HG02884 (cell line): ENCODE results near the gene TMEM158.

Experiments used
- ATAC-seq: cut with Tn5 transposase; IDR thresholded peaks from one replicate; pipeline ENCODE4 v1.9.1; 2021; ENCODE audit warnings: mild to moderate bottlenecking, moderate library complexity; ENCODE audit not compliant: unreplicated experiment

The TMEM158 gene

DNA sequence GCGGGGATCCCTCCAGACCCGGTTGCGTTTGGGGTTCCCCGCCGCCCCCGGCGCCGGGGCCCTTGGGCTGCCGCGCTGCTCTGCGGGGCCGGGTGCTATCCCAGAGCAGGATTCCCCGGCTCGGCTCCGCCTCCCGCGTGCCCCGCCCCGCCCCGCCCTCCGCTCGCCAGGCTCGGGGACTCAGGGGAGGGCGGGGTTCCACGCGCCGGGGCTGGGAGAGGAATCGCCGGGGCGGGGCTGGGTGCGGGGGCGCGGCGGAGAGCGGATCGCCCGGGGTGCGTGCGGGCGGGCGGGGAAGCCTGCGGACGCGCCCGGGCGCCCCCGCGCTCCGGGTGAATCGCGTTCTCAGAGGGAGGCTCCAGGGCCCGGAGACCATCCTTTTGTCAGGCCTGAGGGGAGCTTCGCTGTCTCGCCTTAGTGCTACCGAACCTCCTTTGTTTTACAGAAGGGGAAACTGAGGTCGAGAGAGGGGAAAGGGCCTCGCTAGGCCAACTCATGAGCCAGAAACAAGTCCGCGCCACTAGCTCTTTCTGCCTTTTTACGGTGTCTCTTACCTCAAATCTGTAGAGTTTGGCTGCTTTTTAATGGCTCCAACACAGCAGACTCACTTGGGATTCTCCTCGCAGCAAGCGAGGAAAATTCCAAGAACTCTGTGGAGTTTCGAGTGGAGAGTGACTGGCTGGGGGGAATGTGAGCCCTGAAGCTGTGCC, at the start of gene TMEM158:
TMEM158 (minus strand) TSS at position 82 of the 710 bp plus-strand sequence. CDS start 260 bp downstream, outside the sequence.
- peak; percentile 64 for ATAC-seq

DNA sequence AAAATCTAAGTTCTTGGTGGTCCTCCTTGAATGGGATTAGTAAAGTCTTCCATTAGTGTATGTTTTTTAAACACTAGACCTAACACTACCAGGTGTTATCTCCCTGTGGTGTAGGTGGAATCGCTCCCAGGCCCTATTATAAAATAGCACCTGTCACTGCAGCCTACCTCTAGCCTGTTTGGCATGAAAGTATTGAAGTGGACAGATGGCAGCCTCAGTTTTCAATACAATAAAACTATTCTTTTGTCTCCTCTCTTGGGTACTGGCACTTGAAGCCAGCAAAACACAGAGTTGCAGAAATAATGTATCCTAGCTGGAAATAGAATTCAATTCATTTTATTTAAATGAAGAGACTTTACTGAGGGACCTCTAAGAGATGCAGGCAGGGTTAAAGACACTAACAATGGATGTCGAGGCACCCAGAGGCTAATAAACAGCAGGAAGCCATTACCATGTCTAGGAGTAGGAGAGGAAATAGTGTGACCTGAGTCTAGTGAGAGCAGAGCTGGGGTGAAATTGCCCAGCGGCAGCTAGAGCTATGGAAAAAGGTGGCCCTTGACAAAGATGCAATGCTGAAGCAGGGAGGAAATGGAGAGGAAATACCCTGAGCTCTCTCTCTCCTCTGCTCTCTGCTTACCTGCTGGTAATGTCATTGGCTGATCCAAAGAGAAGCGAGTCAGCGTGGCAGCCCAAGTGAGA, 49.1 kb upstream of the TMEM158 start:
- no peak for ATAC-seq

DNA sequence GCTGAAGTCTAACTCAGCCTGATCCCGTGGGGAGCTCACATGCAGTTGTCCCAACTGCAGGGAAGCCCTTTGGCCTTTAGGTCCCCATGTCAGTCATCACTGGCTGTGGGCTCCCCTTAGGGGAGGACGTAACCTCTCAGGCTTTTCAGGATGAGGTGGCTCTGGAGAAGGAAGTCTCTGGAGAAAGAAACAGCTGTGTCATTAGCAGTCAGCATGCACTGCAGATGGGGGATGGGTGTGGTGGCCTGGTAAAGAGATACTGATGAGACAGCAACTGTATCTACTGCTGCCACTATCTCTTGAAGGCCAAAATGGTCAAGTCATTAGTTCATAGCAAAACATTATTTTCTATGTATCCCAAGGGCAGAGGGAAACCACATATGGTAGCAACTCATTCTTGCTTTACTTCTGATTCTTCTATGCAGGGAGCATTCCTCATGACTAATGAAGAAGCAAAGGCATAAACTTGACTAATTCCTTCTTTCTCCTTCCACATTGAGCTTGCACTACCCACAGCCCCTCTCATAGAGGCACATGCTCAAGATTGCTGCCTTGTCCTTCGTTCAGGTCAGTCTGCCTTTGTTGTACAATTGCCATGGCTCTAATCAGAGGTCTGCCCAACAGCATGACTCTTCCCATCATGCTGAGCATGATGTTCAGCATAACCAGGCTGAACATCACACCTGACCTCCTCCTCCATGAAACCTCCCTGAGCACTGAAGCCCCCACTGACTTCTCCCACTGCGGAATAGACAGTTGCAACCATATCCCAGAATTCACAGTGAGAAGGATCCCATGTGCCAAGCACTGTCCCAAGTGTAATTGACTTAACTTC, 47.8 kb upstream of the TMEM158 start:
- ATAC-seq, result no peak

DNA sequence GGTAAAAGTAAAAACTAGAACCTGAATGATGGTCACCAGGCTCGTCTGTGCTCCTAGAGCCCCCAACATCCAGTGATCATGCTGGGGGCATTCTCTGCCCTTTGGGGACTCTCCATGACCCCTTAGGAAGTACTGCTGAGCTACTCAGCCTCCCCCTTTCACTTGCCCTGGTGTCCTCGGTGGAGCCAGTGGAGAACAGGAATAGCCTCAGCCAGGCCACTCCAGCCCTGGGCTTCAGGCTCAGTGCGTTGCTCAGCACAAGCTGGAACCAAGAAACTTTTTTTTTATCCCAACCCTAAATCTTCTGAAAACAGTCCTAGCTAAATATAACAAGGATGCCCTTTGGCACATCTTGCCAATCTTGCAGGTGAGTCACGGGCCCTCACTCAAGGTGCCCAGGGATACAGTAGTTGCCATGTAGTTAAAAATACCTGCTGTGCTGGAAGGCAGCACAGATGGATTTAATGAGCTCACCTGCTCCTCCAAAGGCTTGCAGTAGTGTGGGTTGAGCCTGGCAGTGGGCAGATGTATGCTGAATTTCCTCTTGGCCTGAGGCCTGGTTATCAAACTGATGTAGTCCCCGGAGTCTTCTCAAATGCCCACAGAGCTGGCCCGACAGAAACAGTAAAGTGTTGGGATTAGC, 46.9 kb upstream of the TMEM158 start:
- ATAC-seq, result no peak

DNA sequence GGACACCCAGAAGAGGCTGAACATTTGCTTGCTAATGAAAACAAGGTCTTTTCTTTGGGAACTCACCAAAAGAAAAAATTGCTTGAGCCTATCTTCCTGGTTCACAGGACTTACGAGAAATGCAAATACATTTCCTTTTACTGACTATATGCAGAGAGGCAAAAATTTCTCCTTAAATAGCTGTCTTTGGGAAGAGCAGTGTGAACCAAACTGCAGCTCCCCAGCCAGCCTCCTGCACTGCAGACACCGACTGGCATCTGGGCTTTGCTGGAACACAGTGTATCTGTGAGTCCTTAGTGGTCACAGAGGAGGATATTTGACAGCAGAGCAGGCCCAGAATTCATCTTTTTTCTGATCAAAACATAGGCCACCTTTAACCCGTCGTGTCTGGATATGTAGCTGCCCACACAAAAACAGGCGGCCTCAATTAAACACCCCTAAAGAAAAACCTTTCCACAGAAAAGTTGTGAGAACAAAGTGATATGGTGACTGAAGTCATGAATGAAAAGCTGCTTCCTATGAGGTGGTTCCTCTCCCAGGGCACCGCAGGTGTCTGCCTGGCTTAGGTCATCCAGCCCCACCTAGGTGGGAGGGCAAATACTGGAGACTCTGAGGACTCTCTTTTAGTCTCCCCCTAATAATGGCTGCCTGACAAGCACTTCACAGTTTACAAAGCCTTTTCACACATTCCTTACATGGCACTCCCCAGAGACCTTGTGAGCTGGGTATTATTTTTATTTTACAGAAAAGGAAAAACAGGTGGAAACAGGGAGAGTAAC, 46.1 kb upstream of the TMEM158 start:
- ATAC-seq, result no peak

DNA sequence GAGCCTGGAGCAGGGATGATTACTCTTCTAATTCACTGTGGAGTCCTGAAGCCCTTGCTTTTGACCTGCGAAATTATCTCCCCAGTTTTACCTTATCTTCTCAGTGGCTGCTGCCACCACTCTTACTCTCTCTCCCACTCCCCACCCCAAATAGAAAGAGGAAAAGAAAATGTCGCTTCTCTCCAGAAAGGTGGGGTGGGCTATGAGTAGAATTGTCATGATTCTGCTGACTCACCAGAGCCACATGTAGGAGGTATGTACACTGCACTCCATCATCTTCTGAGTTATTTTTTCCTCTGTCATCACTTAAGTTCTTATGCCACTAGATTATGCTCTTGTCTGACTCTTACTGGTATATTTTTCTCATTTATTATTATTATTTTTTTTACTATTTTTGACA, 43.9 kb upstream of the TMEM158 start:
- no peak for ATAC-seq

DNA sequence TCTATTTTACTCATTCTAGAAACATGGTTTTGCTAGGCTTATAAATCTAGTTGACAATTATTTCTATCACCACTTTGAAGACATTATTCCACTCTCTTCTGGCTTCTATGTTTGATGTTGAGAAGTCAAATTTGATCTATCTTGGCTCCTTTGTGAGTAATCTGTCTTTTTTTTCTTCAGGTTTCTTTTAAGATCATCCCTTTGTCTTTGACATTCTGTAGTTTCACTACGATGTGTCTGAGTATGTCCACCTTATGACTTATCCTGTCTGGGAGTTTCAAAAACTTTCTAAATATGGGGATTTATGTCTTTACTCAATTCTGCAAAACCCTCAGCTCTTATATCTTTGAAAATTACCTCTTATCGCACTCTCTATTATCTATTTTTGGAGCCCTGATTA, 41.0 kb upstream of the TMEM158 start:
- ATAC-seq, result no peak

DNA sequence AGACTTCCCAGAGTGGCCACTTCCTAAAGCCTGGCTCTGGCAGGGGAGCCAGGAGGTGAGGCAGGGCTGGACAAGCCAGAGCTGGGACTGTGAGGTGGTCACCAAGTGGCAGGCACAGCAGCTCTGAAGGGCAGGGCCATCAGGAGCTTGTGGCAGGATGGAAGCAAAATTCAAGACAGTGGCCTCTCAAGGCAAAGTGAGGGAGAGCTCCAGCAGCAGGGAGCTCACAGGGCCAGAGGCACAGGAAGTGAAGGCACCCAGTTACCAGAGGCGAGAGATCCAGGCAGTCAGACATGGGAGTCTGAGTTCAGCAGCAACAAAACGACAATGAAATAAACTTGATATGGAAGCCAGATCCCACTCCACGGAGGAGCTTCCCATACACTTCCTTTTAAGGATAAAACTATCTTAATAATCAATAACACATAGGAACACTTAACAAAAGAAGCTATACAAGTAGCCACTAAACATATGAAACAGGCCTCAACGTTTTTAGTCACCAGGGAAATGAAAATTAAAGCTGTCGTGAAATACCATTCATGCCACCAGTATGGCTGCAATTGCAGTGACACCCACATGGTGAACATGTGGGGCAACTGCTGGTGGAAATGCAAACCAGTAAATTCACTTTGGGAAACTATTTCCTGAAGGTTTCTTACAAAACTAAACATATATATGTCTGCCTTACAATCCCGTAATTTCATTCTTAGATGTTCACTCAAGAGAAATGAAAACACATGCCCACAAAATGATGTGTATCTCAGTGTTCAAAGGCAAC, 35.4 kb upstream of the TMEM158 start:
- ATAC-seq, result no peak

DNA sequence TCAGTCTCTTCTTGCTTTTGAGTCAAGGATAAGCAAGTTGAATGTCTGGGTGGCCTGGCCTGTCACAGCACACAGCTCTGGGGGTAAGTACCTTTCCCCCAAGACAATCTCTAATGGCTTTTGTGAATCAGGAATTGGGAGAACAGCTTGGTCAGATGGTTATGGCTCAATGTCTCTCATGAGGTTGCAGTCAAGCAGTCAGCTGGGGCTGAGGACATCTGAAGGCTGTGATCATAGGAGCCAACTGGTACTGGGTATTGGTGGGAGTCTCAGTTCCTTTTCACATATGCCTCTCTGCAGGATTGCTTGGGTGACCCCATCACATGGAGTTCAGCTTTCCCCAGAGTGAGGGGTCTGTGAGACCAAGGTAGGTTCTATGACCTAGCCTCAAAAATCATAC, 33.0 kb upstream of the TMEM158 start:
- no peak for ATAC-seq

DNA sequence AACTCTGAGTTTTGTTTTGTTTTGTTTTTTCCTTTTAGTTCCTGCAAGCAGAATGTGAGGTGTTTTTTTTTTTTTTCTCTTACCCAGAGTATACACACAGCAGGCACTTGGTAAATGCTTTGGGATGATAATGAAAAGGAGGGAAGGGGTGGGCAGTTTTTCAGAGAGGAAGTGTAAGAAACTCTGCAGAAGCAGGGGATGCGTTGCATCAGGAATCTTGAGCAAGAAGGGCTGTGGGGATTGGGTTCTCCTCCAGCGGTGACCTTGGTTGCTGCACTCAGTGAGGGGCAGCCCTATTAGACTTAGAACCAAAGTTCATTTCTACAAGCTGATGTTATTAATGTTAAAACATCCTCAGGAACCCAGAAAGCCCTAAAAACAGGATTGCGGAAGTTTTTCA, 32.2 kb upstream of the TMEM158 start:
- ATAC-seq, result no peak

DNA sequence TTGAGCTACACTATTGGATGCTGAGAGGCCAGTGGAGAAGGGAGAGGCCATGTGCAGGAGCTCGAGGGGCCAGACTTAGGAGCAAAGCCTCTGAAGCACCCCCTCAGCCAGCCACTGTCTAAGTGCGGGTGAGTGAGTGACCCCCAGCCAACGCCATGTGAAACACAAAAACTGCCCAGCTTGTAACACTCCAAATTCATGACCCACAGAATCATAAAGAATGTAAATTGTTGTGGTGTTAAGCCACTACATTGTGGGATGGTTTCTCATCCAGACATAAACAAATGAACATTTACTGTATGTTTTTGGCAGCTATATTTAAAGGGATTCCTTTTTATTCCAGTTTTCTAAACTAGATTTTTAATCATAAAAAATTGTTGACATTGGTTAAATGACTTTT, 27.2 kb upstream of the TMEM158 start:
- ATAC-seq, result no peak

DNA sequence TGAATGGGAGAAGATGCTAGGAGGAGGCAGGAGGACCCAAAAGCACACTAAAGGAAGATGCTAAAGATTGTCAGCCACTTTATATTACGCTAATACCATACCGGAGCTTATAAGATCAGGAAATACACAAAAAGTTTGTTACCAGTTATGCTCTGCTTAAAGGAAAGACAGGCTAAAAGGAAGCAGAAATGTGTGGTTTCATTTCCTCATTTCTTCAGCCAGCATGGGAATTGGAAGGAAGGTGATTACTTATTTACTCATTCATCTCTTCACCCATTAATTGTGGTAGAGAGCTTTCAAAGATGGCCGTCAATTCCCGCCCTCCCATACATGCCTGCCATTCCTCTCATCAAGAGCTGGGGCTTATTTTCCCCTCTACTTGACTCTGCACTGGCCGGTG, 26.7 kb upstream of the TMEM158 start:
- no peak for ATAC-seq

DNA sequence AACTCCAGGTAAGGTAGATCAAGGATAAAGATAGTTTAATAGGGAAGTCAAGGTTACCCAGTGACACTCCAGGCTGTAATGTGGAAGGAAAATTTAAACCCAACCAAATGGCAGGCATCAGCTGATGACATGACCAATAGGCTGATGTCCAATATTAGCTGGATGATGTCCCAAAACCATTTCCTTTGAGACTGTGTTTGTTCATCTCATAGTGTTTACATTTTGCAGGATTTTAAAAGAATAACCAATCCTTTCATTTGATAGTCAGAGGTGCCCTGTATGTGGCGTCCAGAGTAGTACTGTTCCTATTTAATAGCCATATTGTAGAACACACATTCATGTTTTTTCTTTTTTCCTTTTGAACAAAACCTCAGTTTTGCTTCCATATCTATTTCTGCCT, 23.3 kb upstream of the TMEM158 start:
- no peak for ATAC-seq

DNA sequence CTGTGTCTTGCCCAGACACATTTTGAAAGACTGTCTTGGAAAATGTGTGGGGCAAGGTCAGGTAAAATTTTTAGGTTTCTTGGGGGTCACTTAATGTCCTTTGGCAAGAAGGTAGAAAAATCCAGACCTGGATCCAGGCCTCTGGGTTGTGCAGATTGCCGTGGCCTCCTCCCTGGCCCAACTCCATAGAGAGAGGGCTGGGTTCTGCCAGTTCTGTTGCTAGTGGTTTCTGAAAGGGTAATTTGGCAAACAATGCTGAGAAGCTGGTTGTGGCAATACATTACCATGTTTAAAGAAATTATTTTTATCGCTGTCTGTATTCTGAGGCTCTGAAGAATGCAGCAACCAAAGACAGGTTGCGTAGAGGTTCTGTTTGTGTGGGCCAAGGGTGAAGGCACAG, 20.2 kb upstream of the TMEM158 start:
- ATAC-seq, result no peak

DNA sequence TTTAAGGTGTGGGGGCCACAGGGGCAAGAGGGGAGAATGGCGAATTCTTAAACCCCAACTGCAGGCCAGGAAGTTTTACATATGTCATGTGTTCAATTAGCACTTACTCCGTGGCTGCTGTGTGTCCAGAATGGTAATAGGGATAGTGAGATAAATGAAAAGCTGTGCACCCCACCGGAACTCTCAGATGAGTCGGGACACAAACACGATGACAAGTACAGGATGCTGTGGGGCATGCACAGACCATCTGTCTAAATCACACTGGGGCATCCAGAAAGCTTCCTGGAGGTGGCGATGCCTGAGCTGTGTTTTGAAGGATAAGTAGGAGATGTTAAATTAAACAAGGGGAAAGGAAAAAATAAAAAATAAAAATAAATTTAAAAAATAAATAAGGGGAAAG, 18.3 kb upstream of the TMEM158 start:
- ATAC-seq, result no peak

DNA sequence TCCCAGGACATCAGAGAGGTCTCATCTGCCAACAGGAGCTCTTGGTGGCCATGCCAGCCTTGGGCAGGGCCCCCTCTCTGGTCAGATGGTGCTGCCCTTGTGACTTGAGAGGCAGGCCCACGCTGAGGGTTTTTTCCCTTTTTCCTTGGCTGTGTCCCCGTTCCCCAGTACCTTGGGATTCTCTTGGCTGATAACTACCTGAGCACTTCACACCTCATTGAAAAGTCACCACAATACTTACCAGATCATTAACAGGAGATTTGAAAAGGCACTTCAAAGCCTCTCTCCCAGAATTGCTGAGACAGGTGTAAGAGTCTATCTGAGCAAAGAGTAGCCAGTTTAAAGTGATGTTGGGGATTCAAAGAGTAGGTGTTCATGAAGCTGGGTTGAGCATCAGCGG, 15.1 kb upstream of the TMEM158 start:
- ATAC-seq, result no peak

DNA sequence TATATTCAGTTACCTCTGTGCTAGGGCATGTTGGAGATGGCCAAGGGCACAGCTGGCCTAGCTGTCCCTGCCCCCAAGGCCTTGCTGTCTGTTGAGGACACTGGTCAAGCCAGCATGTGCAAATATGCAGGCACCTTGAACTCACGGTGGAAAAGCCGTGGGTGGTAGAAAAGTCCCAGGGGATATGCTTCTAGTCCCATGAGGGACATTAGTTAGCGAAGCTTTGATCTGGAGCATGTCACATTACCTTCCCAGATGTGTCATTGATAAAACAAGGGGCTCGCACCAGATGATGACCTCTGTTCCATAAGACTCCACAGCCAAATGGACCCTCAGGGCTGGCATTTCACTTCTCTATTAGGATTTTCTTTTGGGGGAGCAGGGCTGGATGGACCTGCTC, 14.2 kb upstream of the TMEM158 start:
- ATAC-seq, result no peak

DNA sequence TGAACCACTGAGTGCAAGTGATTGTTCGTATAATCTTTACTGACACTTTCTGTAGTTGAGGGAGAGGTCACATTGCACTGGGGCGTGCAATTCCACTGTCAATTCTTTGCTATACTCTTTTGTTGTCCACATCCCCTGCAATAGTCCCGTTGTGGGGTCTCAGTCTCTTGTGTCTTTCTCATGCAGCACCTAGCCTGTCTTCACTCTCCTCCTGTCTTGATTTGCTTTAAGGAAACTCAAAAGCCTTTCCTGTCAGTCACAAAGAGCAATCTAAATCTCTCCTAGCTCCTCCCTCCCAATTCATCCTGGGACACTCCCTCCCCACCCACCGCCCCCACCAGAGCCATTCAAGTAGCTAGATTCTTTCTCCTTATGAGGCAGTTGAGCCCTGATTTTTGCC, 13.2 kb upstream of the TMEM158 start:
- no peak for ATAC-seq

DNA sequence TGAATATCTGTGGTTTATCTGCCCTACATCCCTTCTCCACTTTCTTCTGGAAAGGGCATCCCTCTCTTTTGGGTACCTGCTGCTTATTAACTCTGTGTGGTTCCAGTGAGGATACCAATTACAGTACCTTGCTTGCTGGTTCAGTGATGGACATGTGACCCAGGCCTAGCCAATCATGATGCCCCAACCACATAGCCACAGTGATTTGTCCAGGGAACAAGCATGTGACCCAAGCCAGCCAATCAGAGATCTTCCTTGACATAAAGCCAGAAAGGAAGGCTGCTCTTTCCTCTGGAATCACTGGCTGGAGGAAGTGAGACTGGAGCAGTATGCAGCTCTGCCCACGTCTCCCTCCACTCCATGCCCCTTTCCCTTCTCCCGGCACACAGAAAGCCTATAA, 10.9 kb upstream of the TMEM158 start:
- ATAC-seq, result no peak

DNA sequence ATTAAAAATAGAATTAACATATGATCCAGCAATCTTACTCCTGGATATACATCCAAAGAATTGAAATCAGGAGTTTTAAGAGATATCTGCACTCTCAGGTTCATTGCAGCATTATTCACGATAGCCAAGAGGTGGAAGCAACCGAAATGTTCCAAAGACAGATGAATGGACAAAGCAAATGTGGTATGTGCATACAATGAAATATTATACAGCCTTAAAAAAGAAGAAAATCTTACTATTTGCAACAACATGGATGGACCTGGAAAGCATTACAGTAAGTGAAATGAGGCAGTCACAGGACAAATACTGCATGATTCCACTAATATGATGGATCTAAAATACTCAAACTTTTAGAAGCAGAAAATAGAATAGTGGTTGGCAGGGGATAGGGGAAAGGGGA, 9.3 kb upstream of the TMEM158 start:
- ATAC-seq, result no peak
